ENCODE measurements around the gene ZDHHC15. TPM values are rescaled to one million over a fixed set of nuclear protein-coding genes. Genes with fewer than 3 reads are reported as not detected.

The ZDHHC15 gene
- total and polyA plus RNA-seq, 10 of the 15 experiments (the other 5 are each of a cell fraction or from before 2014, with no cell fraction given) = 0.02 to 0.17 (median 0.10) TPM; not detected in 1

DNA sequence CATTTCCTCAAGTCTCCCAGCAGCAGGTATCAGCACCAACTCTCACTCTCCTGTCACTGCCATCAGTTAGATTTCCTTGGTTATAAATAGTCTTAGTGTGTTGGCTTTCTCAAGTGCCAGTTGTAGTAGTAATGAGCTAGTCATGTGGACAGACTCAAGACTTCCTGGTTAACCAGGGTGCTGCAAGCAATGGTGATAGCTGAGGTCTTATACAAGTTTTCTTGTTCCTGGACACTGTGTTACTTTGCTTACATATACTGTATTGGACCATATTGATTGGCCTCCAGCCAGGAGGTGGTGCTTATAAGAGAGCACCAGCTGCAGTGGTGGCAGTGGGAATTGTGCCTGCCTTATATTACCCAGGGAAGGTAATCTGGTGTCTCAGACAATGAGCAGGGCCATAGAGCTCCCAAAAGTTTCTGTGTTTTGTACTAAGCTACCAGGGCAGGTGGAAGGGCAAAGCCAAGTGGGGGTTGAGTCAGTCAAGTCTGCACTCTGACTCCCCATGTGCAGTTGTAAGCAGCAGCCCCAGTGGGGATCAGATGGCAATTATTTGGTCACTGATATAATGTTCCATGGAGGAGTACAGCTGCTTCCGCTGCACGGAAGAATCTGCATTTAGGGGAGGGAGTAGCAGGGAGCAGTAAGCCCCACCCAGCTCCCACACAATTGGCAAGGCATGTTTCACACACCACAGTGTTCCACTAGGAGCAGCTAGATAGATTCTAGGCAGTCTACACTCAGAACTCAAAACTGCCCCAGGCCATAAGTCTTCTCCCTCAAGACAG is 24.1 kb upstream of the ZDHHC15 start (continued):
- TF ChIP-seq CEBPB (IDR thresholded peaks at IDR 0.05; ENCODE audit: borderline replicate concordance in 1 of 2, low read depth in 2 of 2, low read length in 2 of 2) (no peak), JUND (IDR thresholded peaks at IDR 0.05; ENCODE audit: low read depth, low read length) (no peak), ZNF24 (IDR thresholded peaks at IDR 0.05) (no peak)
- TF ChIP-seq, protein P1, sequence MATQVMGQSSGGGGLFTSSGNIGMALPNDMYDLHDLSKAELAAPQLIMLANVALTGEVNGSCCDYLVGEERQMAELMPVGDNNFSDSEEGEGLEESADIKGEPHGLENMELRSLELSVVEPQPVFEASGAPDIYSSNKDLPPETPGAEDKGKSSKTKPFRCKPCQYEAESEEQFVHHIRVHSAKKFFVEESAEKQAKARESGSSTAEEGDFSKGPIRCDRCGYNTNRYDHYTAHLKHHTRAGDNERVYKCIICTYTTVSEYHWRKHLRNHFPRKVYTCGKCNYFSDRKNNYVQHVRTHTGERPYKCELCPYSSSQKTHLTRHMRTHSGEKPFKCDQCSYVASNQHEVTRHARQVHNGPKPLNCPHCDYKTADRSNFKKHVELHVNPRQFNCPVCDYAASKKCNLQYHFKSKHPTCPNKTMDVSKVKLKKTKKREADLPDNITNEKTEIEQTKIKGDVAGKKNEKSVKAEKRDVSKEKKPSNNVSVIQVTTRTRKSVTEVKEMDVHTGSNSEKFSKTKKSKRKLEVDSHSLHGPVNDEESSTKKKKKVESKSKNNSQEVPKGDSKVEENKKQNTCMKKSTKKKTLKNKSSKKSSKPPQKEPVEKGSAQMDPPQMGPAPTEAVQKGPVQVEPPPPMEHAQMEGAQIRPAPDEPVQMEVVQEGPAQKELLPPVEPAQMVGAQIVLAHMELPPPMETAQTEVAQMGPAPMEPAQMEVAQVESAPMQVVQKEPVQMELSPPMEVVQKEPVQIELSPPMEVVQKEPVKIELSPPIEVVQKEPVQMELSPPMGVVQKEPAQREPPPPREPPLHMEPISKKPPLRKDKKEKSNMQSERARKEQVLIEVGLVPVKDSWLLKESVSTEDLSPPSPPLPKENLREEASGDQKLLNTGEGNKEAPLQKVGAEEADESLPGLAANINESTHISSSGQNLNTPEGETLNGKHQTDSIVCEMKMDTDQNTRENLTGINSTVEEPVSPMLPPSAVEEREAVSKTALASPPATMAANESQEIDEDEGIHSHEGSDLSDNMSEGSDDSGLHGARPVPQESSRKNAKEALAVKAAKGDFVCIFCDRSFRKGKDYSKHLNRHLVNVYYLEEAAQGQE (IDR thresholded peaks at IDR 0.05; ENCODE audit: low read depth, low read length) = no peak

DNA sequence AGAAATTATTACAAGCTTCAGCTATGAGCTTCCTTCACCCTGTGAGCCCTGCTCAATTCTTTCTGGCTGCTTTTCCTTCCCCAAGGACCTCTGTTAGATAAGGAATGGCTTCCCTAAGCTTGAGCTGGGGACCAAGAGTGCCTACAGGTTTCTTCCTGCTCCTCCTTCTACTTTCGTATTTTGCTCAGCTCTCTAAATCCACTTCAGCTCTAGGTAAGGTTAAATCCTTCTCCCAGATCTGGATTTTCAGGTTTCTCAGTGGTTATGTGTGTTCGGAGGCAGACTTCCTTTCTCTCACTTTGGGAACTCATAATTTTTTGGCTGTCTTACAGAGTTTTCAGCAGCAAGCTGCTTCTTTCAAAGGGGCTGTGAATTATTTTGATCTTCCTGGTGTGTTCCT is 21.9 kb upstream of the ZDHHC15 start:
- POLR2A ChIA-PET = no interaction called here
- Histone ChIP-seq H4K20me1 (ENCODE audit: control insufficient read depth, insufficient read depth) (no peaks in the 10 kb centered on the region), H3K36me3 (ENCODE audit: control insufficient read depth in 2 of 2, insufficient read depth in 2 of 2, low read length in 1 of 2) (no peaks in the 10 kb centered on the region), H3K4me2 (ENCODE audit: control insufficient read depth, insufficient read depth) (no peak overlapping the region), H3K27ac (ENCODE audit: control insufficient read depth, insufficient read depth) (no peak overlapping the region), H3K79me2 (ENCODE audit: control insufficient read depth, insufficient read depth, low read length) (no peaks in the 10 kb centered on the region), H3K9ac (ENCODE audit: control insufficient read depth, insufficient read depth, low read length) (no peak overlapping the region), H3K27me3 (replicated peaks in 1 of 2; ENCODE audit: control insufficient read depth in 2 of 2, insufficient read depth in 2 of 2, low read length in 1 of 2) (no peaks in the 10 kb centered on the region), H2AFZ (ENCODE audit: control insufficient read depth, low read depth, low read length) (no peak overlapping the region), H3K4me3 (no peak overlapping the region), H3K9me3 (replicated peaks; ENCODE audit: control insufficient read depth, insufficient read depth, low read length) (no peaks in the 10 kb centered on the region), H3K4me1 (ENCODE audit: control insufficient read depth, insufficient read depth, low read length) (no peaks in the 10 kb centered on the region)
- in situ Hi-C loops (cut with MboI) = no loop called here
- SMC1A ChIA-PET (ENCODE audit: uncharacterized antibody, unreplicated experiment) = no interaction called here
- RAD21 ChIA-PET (ENCODE audit: unreplicated experiment) = no interaction called here
- CTCF ChIA-PET = no interaction called here
- BruUV-seq (replicated peaks) = no TSS peak
- no peak for DNase-seq (ENCODE audit: low read depth, low spot score)
- 33% methylated on average over 2 of the region's 2 CpGs for WGBS (ENCODE audit: insufficient coverage, insufficient replicate concordance, low lambda C conversion rate, missing lambda C conversion rate)
- no peak for TF ChIP-seq RELA (IDR thresholded peaks at IDR 0.05; ENCODE audit: borderline replicate concordance, partially characterized antibody)
- TF ChIP-seq TAF1 (IDR thresholded peaks at IDR 0.05; ENCODE audit: borderline replicate concordance, low read depth, low read length) = no peak
- TF ChIP-seq, protein P2, sequence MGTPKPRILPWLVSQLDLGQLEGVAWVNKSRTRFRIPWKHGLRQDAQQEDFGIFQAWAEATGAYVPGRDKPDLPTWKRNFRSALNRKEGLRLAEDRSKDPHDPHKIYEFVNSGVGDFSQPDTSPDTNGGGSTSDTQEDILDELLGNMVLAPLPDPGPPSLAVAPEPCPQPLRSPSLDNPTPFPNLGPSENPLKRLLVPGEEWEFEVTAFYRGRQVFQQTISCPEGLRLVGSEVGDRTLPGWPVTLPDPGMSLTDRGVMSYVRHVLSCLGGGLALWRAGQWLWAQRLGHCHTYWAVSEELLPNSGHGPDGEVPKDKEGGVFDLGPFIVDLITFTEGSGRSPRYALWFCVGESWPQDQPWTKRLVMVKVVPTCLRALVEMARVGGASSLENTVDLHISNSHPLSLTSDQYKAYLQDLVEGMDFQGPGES (IDR thresholded peaks at IDR 0.05) = no peak
- no peak for TF ChIP-seq KDM1A (IDR thresholded peaks at IDR 0.05; ENCODE audit: borderline replicate concordance)
- TF ChIP-seq NFYA (IDR thresholded peaks at IDR 0.05; ENCODE audit: borderline replicate concordance, low read depth, low read length) = no peak
- no peak for TF ChIP-seq ESRRA (IDR thresholded peaks at IDR 0.05; ENCODE audit: low read length)
- no peak for TF ChIP-seq HDAC6 (IDR thresholded peaks at IDR 0.05; ENCODE audit: unreplicated experiment)
- TF ChIP-seq CHD4 (IDR thresholded peaks at IDR 0.05) = no peak
- TF ChIP-seq NBN (IDR thresholded peaks at IDR 0.05) = no peak
- TF ChIP-seq CBX3 (IDR thresholded peaks at IDR 0.05; ENCODE audit: borderline replicate concordance, low read depth) = no peak
- TF ChIP-seq HCFC1 (IDR thresholded peaks at IDR 0.05; ENCODE audit: low read length) = no peak
- TF ChIP-seq DPF2 (IDR thresholded peaks at IDR 0.05) = no peak
- FAIRE-seq = no peak
- ATAC-seq = no peak
- intact Hi-C loops (cut with micrococcal nuclease; ENCODE audit: unreplicated experiment) = no loop called here
